GM12801 (cell line): Measurements from ENCODE around the gene ITGA7.

Source experiments
- TF ChIP-seq, protein P1 (sequence below): IDR thresholded peaks from one replicate; pipeline ENCODE4 v1.5.1; 2011; ENCODE audit warnings: control low read depth; ENCODE audit not compliant: insufficient read length; ENCODE audit errors: extremely low read depth

The ITGA7 gene

DNA sequence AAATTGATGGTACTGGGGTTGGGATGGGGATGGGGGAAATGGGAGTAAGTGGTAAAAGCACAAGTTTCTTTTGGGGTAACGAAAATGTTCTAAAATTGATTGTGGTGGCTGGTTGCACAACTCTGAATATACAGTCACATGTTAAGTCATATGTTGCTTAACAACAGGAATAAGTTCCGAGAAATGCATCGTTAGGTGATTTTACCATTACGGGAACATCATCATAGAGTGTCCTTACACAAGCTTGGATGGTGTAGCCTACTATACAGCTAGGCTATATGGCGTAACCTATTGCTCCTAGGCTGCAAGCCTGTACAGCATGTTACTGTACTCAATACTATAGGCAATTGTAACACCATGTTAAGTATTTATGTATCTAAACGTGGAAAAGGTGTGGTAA is 31.0 kb downstream of the ITGA7 start:
- TF ChIP-seq, protein P1, sequence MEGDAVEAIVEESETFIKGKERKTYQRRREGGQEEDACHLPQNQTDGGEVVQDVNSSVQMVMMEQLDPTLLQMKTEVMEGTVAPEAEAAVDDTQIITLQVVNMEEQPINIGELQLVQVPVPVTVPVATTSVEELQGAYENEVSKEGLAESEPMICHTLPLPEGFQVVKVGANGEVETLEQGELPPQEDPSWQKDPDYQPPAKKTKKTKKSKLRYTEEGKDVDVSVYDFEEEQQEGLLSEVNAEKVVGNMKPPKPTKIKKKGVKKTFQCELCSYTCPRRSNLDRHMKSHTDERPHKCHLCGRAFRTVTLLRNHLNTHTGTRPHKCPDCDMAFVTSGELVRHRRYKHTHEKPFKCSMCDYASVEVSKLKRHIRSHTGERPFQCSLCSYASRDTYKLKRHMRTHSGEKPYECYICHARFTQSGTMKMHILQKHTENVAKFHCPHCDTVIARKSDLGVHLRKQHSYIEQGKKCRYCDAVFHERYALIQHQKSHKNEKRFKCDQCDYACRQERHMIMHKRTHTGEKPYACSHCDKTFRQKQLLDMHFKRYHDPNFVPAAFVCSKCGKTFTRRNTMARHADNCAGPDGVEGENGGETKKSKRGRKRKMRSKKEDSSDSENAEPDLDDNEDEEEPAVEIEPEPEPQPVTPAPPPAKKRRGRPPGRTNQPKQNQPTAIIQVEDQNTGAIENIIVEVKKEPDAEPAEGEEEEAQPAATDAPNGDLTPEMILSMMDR = no peak

DNA sequence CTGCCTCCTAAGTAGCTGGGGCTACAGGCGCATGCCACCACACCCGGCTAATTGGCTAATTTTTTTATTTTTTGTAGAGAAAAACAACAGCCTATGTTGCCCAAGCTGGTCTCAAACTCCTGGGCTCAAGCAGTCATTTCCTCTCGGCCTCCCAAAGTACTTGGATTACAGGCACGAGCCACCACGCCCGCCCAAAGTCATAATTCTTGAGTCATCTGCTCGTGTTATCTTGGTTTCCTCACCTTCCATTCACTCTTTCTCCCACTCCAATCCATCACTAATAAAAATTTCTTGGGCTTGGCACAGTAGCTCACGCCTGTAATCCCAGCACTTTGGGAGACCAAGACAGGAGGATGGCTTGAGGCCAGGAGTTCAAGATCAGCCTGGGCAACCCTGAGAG is 32.0 kb downstream of the ITGA7 start:
- TF ChIP-seq, protein P1 = no peak

DNA sequence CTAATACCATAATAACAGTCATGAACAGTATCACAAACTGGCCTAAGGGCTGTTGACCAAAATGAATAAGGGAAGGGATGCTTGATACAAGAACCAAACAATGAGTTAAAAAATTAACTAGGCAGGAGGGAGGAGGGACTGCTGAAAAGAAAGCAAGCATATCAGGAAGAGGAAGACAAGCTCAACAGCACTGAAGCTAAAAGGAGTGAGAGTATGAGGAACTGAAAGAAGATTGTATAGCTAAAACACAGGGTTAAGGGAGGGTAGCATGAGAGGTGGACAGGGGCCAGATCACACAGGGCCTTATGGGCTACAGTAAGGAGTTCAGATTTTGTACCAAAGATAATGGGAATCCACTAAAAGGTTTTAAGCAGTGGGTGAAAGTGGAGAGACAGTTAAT is 34.1 kb downstream of the ITGA7 start:
- TF ChIP-seq, protein P1 = no peak

DNA sequence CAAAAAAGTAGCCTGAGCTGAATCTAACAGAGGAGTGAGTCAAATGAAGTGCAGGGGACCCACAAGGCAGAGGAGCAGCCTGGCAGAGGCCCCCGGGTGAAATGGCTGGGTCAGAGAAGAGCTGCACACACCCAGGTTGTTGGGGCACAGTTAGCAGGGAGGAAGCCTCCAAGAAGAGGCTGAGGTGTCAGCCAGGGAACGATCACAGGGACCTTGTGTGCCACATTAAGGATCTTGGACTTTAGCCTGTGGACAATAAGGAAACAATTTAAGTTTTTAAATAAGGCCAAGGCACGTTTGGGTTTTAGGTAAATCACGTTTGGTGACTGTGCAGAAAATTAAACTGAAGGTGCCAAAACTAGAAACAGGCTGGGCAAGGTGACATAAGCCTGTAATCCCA is 36.0 kb downstream of the ITGA7 start:
- TF ChIP-seq, protein P1 = no peak

DNA sequence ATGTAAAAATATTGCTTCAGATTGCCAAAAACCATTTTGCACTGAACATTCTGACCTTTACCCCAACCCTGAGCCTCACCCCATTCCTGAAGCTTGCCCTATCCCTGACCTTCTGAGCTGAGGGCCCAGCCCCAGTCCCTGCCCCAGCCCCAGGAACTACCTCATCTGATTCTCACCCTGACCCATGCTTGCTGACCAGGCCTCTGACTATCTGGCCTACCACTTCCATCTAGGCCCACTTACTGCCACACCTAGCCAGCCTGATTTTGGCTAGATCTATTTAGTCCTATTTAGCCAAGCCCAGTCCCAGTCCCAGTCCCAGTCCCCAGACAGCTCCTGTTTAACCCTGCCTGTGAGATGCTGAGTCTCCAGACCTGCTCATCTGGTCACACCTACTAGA is 37.4 kb downstream of the ITGA7 start:
- TF ChIP-seq, protein P1 = no peak

DNA sequence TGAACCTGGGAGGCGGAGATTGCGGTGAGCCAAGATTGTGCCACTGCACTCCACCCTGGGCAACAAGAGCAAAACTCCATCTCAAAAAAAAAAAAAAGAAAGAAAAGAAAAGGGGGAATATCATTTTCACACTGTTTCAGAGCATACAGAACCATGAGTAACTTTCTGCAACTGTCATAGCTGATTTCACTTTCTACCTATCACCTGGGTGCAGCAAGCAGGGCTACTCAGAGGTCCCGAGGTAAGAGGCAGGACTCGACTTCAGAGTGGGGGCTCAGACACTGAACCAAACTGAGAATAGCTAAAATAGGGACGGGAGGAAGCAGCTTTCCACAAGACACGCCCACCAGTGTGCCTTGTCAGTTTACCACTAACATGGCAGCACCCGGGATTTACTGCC is 41.2 kb downstream of the ITGA7 start:
- TF ChIP-seq, protein P1 = no peak

DNA sequence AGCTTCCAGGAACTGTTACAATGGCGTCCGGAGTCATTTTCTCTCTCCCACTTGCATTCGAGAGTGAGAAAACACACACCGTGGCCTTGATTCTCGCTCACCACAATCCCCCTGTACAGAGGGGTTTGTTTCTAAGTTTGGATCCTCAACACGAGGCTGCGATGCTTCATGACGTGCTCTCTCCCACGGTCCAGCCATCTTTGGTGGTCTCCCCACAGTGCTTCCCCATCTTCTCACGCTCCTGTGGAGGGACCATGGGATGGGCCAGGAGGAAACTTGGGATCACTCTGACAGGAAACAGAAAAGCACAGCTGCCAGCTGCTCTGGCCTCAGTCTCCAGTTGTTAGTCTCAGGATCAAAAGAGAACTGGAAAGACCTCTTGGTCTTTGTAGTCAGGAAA is 42.9 kb downstream of the ITGA7 start:
- TF ChIP-seq, protein P1 = no peak

DNA sequence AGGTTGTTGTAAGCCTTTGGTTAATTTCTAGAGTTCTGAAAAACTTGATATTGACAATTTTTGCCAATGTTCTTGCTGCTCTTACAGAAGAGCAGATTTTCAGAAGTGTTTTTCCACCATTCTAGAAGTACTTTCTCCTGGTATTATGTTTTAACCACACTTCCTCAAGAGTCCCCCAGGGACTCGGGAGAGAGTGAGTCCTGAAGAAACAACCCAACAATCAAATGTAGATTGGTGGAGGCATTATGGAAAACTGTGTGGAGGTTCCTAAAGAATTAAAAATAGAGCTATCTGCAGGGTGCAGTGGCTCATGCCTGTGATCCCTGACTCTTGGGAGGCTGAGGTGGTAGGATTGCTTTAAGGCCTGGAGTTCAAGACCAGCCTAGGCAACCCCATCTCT is 44.3 kb downstream of the ITGA7 start:
- TF ChIP-seq, protein P1 = no peak
